NCI-H1105 (cell line): ENCODE data around the gene COX6B1.
"Not testable (repeated sequence)": the region's sequence is repeated elsewhere in the genome, so short reads cannot be mapped to it uniquely, and the experiment has no call there.

Source experiments
- DNase-seq: peaks from one replicate; lab custom pipeline; 2025; lab: John Stamatoyannopoulos, UW

COX6B1 gene

DNA sequence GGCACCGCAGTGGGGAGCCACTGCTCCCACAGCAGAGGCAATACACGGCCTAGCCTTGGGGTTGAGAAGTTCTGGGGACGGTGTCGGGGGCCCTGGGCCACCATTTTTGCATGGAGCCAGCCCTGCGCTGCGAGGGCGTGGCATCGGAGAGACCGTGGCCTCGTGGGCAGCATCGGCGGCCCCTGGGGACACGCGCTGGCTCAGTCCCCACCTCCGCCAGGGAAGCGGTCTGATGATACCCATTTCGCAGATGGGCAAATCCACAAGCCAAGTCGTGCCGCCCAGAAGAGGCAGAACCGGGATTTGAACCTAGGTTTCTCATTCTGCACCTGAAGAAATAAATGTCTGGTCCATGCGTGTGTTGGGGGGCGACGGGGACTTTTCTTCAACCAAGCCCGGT is 17.0 kb downstream of the COX6B1 start:
- DNase-seq = no peak

DNA sequence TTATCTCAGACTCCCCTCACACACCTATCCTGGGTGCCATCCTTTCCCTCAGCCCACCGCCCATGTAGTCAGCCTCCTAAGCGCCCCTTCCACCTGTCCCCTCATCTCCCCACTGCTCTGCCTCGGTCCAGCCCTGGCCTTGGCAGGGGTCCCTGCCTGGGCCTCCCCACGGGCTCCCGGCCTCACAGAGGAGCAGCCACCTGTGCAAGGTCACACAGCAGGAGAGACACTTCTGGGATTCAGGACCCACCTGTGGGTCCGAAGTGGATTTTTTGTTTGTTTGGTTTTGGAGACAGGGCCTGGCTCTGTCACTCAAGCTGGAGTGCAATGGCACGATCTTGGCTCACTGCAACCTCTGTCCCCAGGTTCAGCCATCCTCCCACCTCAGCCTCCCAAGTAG is 17.5 kb downstream of the COX6B1 start:
- no peak for DNase-seq

DNA sequence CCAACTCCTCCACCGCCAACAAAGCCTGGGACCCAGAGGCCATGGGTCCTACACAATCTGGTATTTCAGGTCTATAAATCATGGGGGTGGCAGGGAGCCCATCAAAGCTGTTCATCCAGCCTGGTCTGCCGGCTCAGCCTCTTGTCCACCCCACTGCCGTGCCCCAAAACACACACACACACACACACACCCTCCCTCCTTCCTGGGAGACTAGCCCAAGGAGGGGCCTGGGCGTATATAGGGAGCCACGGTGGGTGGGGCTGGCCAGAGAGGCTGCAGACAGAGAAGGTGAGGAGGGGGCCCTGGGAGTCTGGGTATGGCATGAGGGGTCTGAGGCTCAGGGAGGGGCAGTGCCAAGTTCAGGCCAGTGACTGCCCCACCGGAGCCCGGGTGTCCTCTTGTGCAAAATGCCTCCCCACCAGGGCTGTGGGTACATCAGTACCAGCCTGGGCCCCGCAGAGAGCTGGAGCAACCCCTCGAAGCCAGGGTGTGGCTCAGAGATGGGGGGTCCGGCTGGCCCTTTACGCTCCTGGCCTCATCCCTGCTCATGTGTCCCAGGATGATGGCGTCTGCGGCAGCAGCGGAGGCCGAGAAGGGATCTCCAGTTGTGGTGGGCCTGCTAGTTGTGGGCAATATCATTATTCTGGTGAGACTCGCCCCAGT is 18.3 kb downstream of the COX6B1 start, which contains the start of gene UPK1A:
Gene UPK1A (plus strand): TSS at position 267 of the 663 bp plus-strand sequence. CDS start 296 bp downstream, at position 563.
- no peak for DNase-seq

GRCh38 chr19:35669566-35669965 is 21.4 kb downstream of the COX6B1 start:
- DNase-seq = no peak

- no peak for DNase-seq
These were observed 21.9 kb downstream of the COX6B1 start for GRCh38 chr19:35669974-35670373.

- no peak for DNase-seq
These were observed 22.6 kb downstream of the COX6B1 start for GRCh38 chr19:35670686-35671085.

DNA sequence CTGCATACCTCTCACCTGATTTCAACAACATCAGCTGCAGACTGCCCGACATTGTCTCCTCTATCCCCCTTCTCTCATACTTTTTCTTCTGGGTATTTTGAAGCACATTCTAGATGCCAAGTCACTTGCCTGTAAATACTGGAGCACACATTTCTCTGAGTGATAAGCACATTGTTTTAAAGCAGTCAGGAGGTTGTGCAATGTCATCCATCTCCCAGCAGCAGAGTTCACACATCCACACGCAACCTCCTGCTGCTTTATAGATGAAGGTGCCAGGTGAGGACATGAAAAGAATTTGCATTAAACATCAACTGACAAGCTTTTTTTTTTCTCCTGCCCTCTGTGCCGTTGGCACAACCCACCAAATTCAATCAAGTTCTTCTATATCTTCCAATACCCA is 23.7 kb downstream of the COX6B1 start:
- DNase-seq = no peak

- peak; percentile 2 for DNase-seq
These were observed 25.1 kb downstream of the COX6B1 start for GRCh38 chr19:35673121-35673804.

DNA sequence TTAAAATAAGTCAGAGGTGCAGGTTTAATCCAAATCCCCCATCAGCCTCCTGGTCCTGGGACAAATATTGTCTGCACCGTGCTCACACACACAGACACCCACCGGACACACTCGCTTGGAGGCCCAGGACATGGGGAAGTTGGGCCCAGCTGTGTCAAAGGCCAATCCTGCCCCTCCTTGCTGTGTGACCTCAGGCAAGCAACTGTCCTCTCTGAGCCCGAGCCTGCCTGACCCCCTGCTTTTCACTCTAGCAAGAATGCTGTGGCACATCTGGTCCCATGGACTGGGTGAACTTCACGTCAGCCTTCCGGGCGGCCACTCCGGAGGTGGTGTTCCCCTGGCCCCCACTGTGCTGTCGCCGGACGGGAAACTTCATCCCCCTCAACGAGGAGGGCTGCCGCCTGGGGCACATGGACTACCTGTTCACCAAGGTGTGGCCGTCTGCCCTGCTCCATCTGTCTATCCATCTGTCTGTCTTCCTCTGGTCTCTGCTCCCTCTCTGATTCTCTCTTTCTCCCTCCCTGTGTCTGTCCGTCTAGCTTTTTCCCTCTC is 27.5 kb downstream of the COX6B1 start:
- DNase-seq = no peak

DNA sequence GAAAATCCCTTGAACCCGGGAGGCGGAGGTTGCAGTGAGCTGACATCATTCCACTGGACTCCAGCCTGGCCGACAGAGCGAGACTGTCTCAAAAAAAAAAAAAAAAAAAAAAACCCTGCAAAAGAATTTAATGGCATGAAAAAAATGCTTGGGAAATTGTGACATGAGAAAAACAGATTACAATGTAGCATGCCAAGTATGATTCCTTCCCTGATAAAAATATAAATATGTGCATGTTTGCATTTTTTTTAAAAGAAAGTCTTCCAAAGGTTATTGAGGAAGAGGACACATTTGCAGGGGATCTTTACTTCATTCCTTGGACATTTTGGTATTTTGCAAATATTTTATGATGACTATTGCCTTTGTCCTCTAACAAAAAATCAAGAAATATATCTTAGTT is 41.7 kb downstream of the COX6B1 start:
- DNase-seq = no peak

DNA sequence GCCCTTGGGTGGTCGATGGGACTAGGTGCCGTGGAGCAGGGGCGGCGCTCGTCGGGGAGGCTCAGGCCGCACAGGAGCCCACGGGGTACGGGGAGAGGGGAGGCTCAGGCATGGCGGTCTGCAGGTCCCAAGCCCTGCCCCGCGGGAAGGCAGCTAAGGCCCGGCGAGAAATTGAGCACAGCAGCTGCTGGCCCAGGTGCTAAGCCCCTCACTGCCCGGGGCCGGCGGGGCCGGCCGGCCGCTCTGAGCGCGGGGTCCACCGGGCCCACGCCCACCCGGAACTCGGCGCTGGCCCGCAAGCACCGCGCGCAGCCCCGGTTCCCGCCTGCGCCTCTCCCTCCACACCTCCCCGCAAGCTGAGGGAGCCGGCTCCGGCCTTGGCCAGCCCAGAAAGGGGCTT is 43.0 kb downstream of the COX6B1 start:
- DNase-seq = not testable (repeated sequence)

DNA sequence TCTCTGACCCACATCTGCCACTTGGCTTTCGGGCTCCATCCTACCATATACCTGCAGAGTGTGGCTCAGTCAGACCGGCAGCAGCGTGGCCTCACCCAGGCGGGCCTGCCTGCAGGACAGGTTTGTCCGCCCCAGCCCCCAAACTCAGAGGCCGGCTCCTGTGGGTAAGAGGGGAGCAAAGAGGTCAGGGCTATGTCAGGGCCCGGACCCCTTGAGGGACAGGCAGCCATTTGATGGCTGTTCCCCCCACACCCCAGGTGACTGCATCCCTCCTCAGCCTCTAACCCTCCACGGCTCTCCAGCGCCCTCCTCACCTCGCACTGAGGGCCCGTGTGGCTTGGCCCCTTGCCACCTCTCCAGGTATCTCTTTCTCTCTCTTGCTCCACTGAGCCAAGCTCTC is 43.9 kb downstream of the COX6B1 start:
- no peak for DNase-seq

DNA sequence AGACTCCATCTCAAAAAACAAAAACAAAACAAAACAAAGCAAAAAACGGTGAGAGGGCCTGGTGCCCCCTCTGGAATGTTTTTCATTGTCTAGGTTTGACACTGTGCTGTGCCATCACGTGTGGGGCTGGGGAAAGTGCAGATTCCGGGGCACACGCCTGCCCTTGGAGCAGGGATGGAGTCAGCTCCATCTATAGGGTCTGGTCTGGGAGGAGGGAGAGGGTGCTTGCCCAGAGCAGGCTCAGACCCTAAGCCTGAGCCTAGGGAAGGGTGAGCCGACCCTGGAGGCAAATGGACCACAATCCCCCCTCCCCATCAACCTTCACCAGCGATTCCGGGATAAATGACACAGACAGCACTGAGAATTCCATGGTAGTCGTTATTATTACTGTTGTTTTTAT is 45.3 kb downstream of the COX6B1 start:
- DNase-seq = no peak

- peak; percentile 86 for DNase-seq
These were observed 45.9 kb downstream of the COX6B1 start for GRCh38 chr19:35693835-35694599.

GRCh38 chr19:35695895-35696422 is 47.8 kb downstream of the COX6B1 start:
- DNase-seq = no peak

DNA sequence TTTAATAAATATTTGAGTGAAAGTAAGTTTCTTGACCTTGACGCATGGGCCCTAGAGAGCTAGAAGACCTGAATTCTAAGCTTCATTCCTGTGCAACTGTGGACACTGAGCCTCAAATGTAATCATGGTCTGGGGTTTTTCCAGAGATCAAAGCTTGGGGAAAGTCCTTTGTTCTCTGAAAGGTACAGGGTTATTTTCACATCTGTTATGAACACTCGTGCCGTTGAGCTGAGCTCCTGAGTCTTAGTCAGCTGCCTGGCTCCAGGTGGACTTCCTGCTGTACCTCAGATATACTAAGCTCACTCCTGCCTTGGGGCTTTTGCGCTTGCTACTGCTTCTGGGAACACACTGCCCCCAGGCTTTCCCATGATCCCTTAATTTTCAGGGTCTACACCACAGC is 48.7 kb downstream of the COX6B1 start:
- no peak for DNase-seq

DNA sequence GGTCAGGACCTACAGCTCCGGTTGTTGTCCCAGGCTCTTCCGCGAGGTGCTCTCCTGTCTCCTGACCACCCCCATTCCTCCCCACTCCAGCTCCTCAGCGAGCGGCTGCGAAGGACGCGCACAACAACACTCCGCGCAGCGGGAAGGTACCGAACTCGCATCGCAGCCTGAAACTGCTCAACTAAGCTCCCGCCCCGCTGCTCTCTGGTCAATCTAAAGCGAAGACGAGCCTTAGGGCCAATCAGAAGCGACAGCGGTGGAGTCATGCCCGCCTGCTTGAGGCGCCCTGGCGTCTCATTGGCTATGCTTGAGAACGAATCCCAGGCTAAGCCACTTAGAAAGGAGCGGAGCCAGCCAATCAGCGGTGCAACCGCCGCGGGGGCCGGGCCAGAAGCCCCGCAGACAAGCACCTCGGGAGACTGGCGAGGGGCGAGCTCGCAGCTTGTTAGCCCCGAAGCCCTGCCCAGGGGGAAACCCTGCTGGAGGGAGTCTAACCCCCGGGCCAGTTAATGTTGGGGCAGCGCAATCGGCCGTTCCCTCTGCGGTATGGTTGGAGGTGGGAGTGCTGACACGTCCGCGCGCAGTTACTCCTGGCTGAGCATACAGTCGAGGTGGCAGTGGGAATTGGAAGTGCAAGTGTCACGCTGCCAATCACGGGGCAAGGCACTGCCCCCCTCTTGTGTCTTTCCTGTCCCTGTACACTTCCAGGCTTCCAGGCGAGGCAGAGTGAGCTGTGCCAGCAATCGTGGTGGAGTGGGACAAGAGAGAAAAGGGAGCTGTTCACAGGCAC is 54.3 kb downstream of the COX6B1 start:
- DNase-seq = peak; percentile 98

DNA sequence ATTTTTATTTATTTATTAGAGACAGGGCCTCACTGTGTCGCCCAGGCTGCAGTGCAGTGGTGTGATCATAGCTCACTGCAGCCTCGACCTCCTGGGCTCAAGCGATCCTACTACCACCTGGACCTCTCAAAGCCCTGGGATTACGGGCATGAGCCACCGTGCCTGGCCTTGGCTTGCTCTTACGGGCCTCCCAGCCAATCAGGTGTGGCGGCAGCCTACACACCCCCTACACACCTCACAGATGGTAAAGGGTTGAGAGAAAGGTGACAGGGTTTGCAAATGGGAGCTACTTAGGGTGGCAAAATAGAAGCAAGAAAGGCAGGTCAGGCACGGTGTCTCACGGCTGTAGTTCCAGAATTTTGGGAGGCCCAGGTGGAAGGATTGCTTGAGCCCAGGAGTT is 55.2 kb downstream of the COX6B1 start:
- no peak for DNase-seq

DNA sequence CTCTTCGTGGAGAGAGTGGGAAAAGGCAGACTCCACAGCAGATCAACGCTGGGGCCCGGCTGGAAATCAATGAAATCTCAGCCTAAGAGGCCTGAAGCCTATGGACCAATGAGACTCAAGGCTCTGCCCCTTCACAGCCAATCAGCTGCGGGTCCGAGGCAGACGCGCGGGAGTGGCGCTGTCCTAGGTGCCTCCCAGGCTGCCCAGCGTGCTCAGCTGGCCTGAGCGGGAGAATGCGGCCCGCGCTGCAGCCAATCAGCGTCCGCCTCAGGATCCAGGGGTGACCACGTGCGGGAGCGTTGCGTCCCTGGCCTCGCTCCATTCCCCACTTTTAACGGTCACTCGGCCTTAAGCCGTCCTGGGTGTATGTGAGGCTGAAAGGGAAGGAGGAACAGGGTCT is 56.1 kb downstream of the COX6B1 start, which contains the start of gene ZBTB32:
Gene ZBTB32 (plus strand): TSS at position 341 of the 400 bp plus-strand sequence. CDS start 10,069 bp downstream, outside the sequence.
- no peak for DNase-seq
